NB4 (cell line): ENCODE results near the gene NSMF.

Experiments
- DNase-seq: peaks from one replicate; pipeline ENCODE4 v3.0.0; 2010; ENCODE audit warnings: low read depth
- H3K4me3 ChIP-seq: one replicate; pipeline ENCODE4 v1.5.1; 2011; ENCODE audit warnings: mild to moderate bottlenecking, low read depth, low read length, moderate library complexity
- MYC ChIP-seq: IDR thresholded peaks from 2 replicates; pipeline ENCODE4 v1.6.1; 2011; ENCODE audit warnings: low read depth, low read length
- POLR2A ChIP-seq: IDR thresholded peaks from 2 replicates; pipeline ENCODE4 v1.6.1; 2011; ENCODE audit warnings: mild to moderate bottlenecking; ENCODE audit not compliant: insufficient read length; ENCODE audit errors: extremely low read depth
- TF ChIP-seq, protein P1 (sequence below): IDR thresholded peaks from 2 replicates; pipeline ENCODE4 v1.6.1; 2011; ENCODE audit warnings: low read depth, low read length
- TF ChIP-seq, protein P2 (sequence below): IDR thresholded peaks from one replicate; pipeline ENCODE4 v1.5.1; 2012; ENCODE audit warnings: low read depth, low read length

The NSMF gene

DNA sequence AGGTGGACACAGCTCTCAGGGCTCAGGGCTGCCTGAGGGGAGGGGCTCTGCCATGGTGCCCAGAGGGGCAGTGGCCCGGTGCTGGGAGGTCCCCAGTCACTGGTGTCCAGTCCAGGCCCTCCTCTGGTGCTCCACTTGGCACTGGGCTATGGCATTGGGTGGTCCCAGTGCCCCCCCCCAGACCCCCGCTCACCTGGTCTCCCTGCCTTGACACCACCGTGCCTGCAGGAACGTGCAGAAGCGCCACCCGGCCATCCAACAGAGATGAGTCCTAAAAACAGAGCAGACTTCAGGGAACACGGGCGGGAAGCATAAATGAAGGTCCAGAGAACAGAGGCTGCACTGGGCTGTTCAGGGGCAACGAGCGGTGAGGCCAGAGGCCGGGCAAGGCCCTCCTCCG, 42.3 kb upstream of the NSMF start:
- H3K4me3 ChIP-seq = no peak overlapping the region
- TF ChIP-seq, protein P1, sequence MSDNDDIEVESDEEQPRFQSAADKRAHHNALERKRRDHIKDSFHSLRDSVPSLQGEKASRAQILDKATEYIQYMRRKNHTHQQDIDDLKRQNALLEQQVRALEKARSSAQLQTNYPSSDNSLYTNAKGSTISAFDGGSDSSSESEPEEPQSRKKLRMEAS = no peak
- TF ChIP-seq MYC (no peak), POLR2A (no peak)
- TF ChIP-seq, protein P2, sequence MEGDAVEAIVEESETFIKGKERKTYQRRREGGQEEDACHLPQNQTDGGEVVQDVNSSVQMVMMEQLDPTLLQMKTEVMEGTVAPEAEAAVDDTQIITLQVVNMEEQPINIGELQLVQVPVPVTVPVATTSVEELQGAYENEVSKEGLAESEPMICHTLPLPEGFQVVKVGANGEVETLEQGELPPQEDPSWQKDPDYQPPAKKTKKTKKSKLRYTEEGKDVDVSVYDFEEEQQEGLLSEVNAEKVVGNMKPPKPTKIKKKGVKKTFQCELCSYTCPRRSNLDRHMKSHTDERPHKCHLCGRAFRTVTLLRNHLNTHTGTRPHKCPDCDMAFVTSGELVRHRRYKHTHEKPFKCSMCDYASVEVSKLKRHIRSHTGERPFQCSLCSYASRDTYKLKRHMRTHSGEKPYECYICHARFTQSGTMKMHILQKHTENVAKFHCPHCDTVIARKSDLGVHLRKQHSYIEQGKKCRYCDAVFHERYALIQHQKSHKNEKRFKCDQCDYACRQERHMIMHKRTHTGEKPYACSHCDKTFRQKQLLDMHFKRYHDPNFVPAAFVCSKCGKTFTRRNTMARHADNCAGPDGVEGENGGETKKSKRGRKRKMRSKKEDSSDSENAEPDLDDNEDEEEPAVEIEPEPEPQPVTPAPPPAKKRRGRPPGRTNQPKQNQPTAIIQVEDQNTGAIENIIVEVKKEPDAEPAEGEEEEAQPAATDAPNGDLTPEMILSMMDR = no peak
- no peak for DNase-seq

DNA sequence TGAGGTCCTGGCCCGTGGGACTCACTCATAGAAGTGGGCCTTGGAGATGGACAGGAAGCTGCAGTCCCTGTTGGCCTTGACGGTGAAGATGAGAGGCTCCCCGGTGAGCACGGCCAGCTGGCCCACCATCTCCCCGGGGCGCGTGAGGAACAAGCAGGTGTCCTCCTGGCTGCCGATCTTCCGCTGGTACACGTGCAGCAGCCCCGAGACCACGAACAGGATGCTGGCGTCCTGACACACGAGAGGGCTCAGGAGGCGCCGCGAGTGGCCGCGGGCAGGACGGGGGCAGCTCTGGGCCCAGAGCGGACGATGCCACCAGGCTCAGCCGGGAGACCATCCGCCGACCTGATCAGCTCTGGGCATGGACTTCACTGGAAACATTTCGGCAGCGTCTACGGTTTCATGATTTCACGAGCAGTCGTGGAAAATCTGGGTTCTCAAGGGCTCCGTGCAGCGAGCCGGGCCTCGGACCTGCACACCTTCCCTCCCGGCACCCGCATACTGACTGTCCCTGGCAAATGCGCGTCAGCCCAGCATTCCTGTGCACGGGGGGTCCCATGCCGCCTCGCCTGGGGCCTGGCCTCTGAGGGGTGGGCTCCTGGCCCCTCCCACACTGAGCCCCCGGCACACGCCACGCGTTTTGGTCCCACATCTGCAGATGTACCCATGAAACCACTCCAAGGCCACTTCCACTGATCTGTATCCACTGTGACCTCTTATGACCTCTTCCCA, 41.7 kb upstream of the NSMF start:
- no peak overlapping the region for H3K4me3 ChIP-seq
- TF ChIP-seq, protein P1 = no peak
- TF ChIP-seq POLR2A (no peak), MYC (no peak)
- TF ChIP-seq, protein P2 = no peak
- no peak for DNase-seq

DNA sequence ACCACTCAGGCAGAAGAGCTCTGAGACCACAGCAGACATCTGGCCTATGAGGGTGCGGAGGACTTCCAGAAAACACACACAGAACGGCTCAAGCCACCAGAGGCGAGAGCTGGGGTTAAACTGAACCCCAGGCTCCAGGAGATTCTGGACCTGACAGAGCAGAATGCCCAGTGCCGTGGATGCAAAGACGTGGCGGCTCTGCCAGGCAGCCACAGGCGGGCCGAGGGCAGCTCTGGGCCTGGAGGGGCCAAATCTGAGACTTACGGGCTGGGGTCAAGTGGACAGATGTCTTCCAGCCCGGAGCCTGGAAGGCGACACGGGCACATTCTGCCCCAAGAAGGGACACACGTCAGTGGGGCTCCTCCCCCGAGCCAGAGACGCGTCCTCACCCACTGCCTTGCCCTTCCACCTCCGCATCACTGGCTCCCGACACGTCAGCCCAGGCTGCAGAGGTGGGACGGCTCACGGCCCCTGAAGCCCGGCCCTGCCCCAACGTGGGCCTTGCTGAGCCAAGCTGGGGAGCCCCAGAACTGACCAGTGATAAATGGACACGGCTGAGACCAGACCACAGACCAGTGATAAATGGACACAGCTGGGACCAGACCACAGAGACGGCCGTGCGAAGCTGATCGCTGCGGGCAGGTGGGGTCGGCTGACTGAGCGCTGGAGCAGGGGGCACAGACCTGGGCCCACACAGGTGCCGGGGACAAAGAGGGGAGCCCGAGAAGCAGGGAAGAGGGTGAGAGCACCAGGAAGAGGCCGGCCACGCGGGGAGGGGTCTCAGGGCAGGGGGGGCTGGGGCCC, 40.9 kb upstream of the NSMF start:
- TF ChIP-seq, protein P1 = no peak
- TF ChIP-seq POLR2A (no peak), MYC (no peak)
- TF ChIP-seq, protein P2 = no peak

DNA sequence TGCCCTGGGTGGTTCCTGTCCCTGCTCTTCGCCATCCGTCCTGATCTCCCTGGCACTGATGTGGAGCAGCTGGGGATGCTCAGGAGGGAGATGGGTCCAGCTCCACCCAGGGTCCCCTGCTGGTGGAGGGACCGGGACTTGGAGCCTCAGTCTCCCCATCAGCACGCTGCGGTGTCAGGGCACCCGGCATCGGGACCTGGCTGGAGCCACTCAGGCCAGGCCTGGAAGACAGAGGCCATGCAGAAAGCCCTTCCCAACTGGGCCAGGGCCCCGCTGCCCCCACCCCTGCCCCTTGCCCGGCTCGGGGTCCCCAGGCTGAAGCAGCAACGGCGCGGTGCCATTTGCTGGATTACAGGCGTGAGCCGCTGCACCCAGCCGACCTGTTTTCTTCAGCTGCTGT, 40.3 kb upstream of the NSMF start:
- H3K4me3 ChIP-seq = no peak overlapping the region
- no peak for DNase-seq
- TF ChIP-seq POLR2A = no peak
- no peak for TF ChIP-seq MYC
- TF ChIP-seq, protein P1 = no peak
- TF ChIP-seq, protein P2 = no peak

More for the DNA sequence above, 40.9 kb upstream of the NSMF start:
- no peak overlapping the region for H3K4me3 ChIP-seq
- DNase-seq = no peak

DNA sequence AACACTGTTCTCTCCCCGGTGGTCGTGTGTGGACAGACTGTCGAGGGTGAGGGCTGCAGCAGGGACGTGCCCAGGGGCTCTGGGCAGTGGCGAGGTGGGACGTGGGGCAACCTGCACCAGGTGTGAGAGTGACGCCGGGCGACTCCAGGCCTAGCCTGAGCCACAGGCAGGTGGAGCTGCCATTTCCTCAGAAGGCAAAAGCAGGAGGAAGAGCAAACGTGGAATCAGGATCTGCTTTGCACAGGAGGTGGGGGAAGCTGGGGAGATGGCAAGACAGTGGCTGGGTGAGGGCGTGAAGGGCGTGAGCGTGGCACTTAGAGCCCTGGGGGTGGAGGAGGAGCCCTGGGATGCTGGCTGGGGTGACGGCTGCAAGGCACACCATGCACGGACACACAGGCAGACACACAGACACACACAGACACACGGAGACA, 39.6 kb upstream of the NSMF start:
- TF ChIP-seq MYC (no peak), POLR2A (no peak)
- TF ChIP-seq, protein P2 = no peak
- TF ChIP-seq, protein P1 = no peak
- H3K4me3 ChIP-seq = no peak overlapping the region
- DNase-seq = no peak
